NCI-H2107 treated with DMSO at 0.1 percent for 48 hours (cell line): ENCODE data around the gene INPP4A.

ENCODE experiments used
- DNase-seq: peaks from one replicate; lab custom pipeline; 2025; ENCODE audit not compliant: unreplicated experiment; lab: John Stamatoyannopoulos, UW

Gene INPP4A

GRCh38 chr2:98473995-98474780, 29.5 kb downstream of the INPP4A start:
- peak; percentile 78 for DNase-seq

GRCh38 chr2:98474979-98475632, 30.4 kb downstream of the INPP4A start:
- DNase-seq, result peak; percentile 36

GRCh38 chr2:98476192-98476868, 31.7 kb downstream of the INPP4A start:
- DNase-seq, result peak; percentile 59

GRCh38 chr2:98477036-98477435, 32.4 kb downstream of the INPP4A start:
- no peak for DNase-seq

GRCh38 chr2:98477506-98477905, 32.8 kb downstream of the INPP4A start:
- DNase-seq, result no peak

GRCh38 chr2:98478088-98478551, 33.5 kb downstream of the INPP4A start:
- DNase-seq, result no peak

- no peak for DNase-seq
Observed at GRCh38 chr2:98478907-98479306, 34.2 kb downstream of the INPP4A start.

GRCh38 chr2:98479371-98479770, 34.7 kb downstream of the INPP4A start:
- no peak for DNase-seq

GRCh38 chr2:98479959-98480524, 35.4 kb downstream of the INPP4A start:
- peak; percentile 22 for DNase-seq

GRCh38 chr2:98480598-98480997, 35.9 kb downstream of the INPP4A start:
- no peak for DNase-seq

- DNase-seq, result no peak
Observed at GRCh38 chr2:98482362-98482761, 37.7 kb downstream of the INPP4A start.

- DNase-seq, result no peak
Observed at GRCh38 chr2:98483257-98483861, 38.7 kb downstream of the INPP4A start.

- DNase-seq, result no peak
Observed at GRCh38 chr2:98484121-98484557, 39.5 kb downstream of the INPP4A start.

GRCh38 chr2:98484652-98485452, 40.2 kb downstream of the INPP4A start:
- DNase-seq, result no peak

GRCh38 chr2:98485453-98485755, 40.7 kb downstream of the INPP4A start:
- DNase-seq, result no peak

GRCh38 chr2:98486374-98486981, 41.8 kb downstream of the INPP4A start:
- DNase-seq, result no peak

- no peak for DNase-seq
Observed at GRCh38 chr2:98487101-98487805, 42.6 kb downstream of the INPP4A start.

- DNase-seq, result peak; percentile 27
Observed at GRCh38 chr2:98487806-98488189, 43.1 kb downstream of the INPP4A start.

GRCh38 chr2:98488252-98488651, 43.6 kb downstream of the INPP4A start:
- DNase-seq, result no peak
